Measurements from ENCODE around the gene SLC35D2.
"Not testable (repeated sequence)": the region's sequence is repeated elsewhere in the genome, so short reads cannot be mapped to it uniquely, and the experiment has no call there.

SLC35D2 gene

GRCh38 chr9:96323169-96323568 is 60.3 kb downstream of the SLC35D2 start:
- TF ChIP-seq CTCF (IDR thresholded peaks at IDR 0.05; ENCODE audit: control insufficient read depth, extremely low read depth, insufficient read depth), result no peak
- H3K4me3 ChIP-seq (ENCODE audit: low read depth, low read length), result no peak overlapping the region
- no peak for DNase-seq (ENCODE audit: low read depth)

GRCh38 chr9:96322736-96323135 is 60.8 kb downstream of the SLC35D2 start:
- DNase-seq (ENCODE audit: low read depth), result peak; percentile 41
- H3K4me3 ChIP-seq (ENCODE audit: low read depth, low read length), result not testable (repeated sequence)

- H3K4me3 ChIP-seq (ENCODE audit: low read depth, low read length); DNase-seq (ENCODE audit: low read depth): not testable (repeated sequence)
These were observed 61.3 kb downstream of the SLC35D2 start for GRCh38 chr9:96322210-96322609.

- no peak overlapping the region for H3K4me3 ChIP-seq (ENCODE audit: low read depth, low read length)
- TF ChIP-seq CTCF (IDR thresholded peaks at IDR 0.05; ENCODE audit: control insufficient read depth, extremely low read depth, insufficient read depth), result no peak
- DNase-seq (ENCODE audit: low read depth), result no peak
These were observed 62.0 kb downstream of the SLC35D2 start for GRCh38 chr9:96321515-96321914.

GRCh38 chr9:96320749-96321280 is 62.7 kb downstream of the SLC35D2 start:
- 0 out of 2 replicates have a peak, but pooled peaks have one; percentile 24 for TF ChIP-seq CTCF (IDR thresholded peaks at IDR 0.05; ENCODE audit: control insufficient read depth, extremely low read depth, insufficient read depth)
- peak; percentile 78 for DNase-seq (ENCODE audit: low read depth)
- H3K4me3 ChIP-seq (ENCODE audit: low read depth, low read length), result no peak overlapping the region

- no peak overlapping the region for H3K4me3 ChIP-seq (ENCODE audit: low read depth, low read length)
- no peak for TF ChIP-seq CTCF (IDR thresholded peaks at IDR 0.05; ENCODE audit: control insufficient read depth, extremely low read depth, insufficient read depth)
- DNase-seq (ENCODE audit: low read depth), result no peak
These were observed 64.5 kb downstream of the SLC35D2 start for GRCh38 chr9:96318921-96319565.

GRCh38 chr9:96317335-96317980 is 66.1 kb downstream of the SLC35D2 start:
- DNase-seq (ENCODE audit: low read depth), result peak; percentile 19
- TF ChIP-seq CTCF (IDR thresholded peaks at IDR 0.05; ENCODE audit: control insufficient read depth, extremely low read depth, insufficient read depth), result peak; percentile 57
- no peak overlapping the region for H3K4me3 ChIP-seq (ENCODE audit: low read depth, low read length)

- DNase-seq (ENCODE audit: low read depth), result no peak
- no peak for TF ChIP-seq CTCF (IDR thresholded peaks at IDR 0.05; ENCODE audit: control insufficient read depth, extremely low read depth, insufficient read depth)
- H3K4me3 ChIP-seq (ENCODE audit: low read depth, low read length), result no peak overlapping the region
These were observed 73.7 kb downstream of the SLC35D2 start for GRCh38 chr9:96309850-96310249.

- not testable (repeated sequence) for DNase-seq (ENCODE audit: low read depth); H3K4me3 ChIP-seq (ENCODE audit: low read depth, low read length)
These were observed 76.6 kb downstream of the SLC35D2 start for GRCh38 chr9:96306958-96307357.

All from LNCaP clone FGC (cell line).